Neural crest cell (in vitro differentiated cells): Measurements from ENCODE around the gene SMG6. TPM values are rescaled to one million over a fixed set of nuclear protein-coding genes. Genes with fewer than 3 reads are reported as not detected.

Experiments
- DNase-seq: peaks from one replicate; pipeline ENCODE4 v3.0.0; 2021; ENCODE audit warnings: low read depth, mixed read lengths, low spot score
- H3K27ac Mint-ChIP-seq: one replicate; pipeline ENCODE4 v1.8.0; 2021; ENCODE audit warnings: mild to moderate bottlenecking, mixed read lengths; ENCODE audit not compliant: unreplicated experiment
- H3K27me3 Mint-ChIP-seq: 2 replicates; pipeline ENCODE4 v1.8.0; 2021; ENCODE audit warnings: low read depth, mild to moderate bottlenecking, mixed read lengths
- H3K36me3 Mint-ChIP-seq: 2 replicates; pipeline ENCODE4 v1.8.0; 2021; ENCODE audit warnings: low read depth, mild to moderate bottlenecking, mixed read lengths
- H3K4me1 Mint-ChIP-seq: 2 replicates; pipeline ENCODE4 v1.8.0; 2021; ENCODE audit warnings: mixed read lengths
- H3K4me3 Mint-ChIP-seq: one replicate; pipeline ENCODE4 v1.8.0; 2021; ENCODE audit warnings: mild to moderate bottlenecking, mixed read lengths
- H3K9me3 Mint-ChIP-seq: 2 replicates; pipeline ENCODE4 v1.8.0; 2021; ENCODE audit warnings: mixed read lengths
- CTCF ChIP-seq: fragments of 200-600 bp; sonication (generic); conservative IDR thresholded peaks from 2 replicates; pipeline ENCODE4 v1.5.0; 2021; ENCODE audit warnings: antibody characterized with exemption, mild to moderate bottlenecking
- total RNA-seq: library from RNA; stranded (reverse); gene quantifications from 2 replicates; pipeline ENCODE4 v1.2.1, GENCODE V29; 2021

The SMG6 gene
- total RNA-seq, 1 donor from 2014 or later: 57.2 TPM

- DNase-seq: no peak
- H3K4me3 Mint-ChIP-seq: no peak overlapping the region
- H3K9me3 Mint-ChIP-seq: no peaks in the 10 kb centered on the region
- no peaks in the 10 kb centered on the region for H3K27me3 Mint-ChIP-seq
- peaks cover 18% of the 10 kb centered on the region for H3K36me3 Mint-ChIP-seq
- H3K4me1 Mint-ChIP-seq: no peaks in the 10 kb centered on the region
- H3K27ac Mint-ChIP-seq: no peak overlapping the region
- no peak for TF ChIP-seq CTCF
These were observed 152.1 kb downstream of the SMG6 start for GRCh38 chr17:2151358-2152033.

GRCh38 chr17:2150806-2151205, 152.8 kb downstream of the SMG6 start:
- H3K4me3 Mint-ChIP-seq: no peak overlapping the region
- no peak overlapping the region for H3K27ac Mint-ChIP-seq
- H3K4me1 Mint-ChIP-seq: no peaks in the 10 kb centered on the region
- H3K36me3 Mint-ChIP-seq: peaks cover 18% of the 10 kb centered on the region
- DNase-seq: no peak
- TF ChIP-seq CTCF: no peak
- H3K9me3 Mint-ChIP-seq: no peaks in the 10 kb centered on the region
- H3K27me3 Mint-ChIP-seq: no peaks in the 10 kb centered on the region

DNA sequence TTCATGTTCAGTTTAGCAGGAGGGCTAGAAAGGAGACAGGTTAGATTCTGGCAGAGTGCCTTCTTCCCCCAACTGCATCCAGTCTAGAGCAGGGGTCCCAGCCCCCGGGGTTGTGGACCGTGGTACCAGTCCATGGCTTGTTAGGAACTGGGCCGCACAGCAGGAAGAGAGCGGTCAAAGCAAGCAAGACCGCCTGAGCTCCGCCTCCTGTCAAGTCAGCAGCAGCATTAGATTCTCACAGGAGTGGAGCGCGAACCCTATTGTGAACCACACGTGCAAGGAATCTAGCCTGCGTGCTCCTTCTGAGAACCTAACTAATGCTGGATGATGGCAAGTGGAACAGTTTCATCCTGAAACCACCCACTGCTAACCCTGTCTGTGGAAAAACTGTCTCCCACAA, 153.7 kb downstream of the SMG6 start:
- H3K27me3 Mint-ChIP-seq: no peaks in the 10 kb centered on the region
- DNase-seq: no peak
- H3K27ac Mint-ChIP-seq: no peak overlapping the region
- no peaks in the 10 kb centered on the region for H3K4me1 Mint-ChIP-seq
- no peaks in the 10 kb centered on the region for H3K9me3 Mint-ChIP-seq
- no peak overlapping the region for H3K4me3 Mint-ChIP-seq
- no peak for TF ChIP-seq CTCF
- H3K36me3 Mint-ChIP-seq: peaks cover 18% of the 10 kb centered on the region

GRCh38 chr17:2146132-2146871, 157.3 kb downstream of the SMG6 start:
- Mint-ChIP-seq H3K27ac (no peak overlapping the region), H3K27me3 (no peaks in the 10 kb centered on the region), H3K4me3 (no peak overlapping the region), H3K4me1 (no peaks in the 10 kb centered on the region), H3K36me3 (peaks cover 7% of the 10 kb centered on the region), H3K9me3 (no peaks in the 10 kb centered on the region)
- DNase-seq: no peak
- TF ChIP-seq CTCF: no peak

GRCh38 chr17:2144701-2145100, 158.9 kb downstream of the SMG6 start:
- no peak for TF ChIP-seq CTCF
- Mint-ChIP-seq H3K27me3 (no peaks in the 10 kb centered on the region), H3K4me1 (no peaks in the 10 kb centered on the region), H3K27ac (no peak overlapping the region), H3K36me3 (peaks cover 4% of the 10 kb centered on the region), H3K9me3 (no peaks in the 10 kb centered on the region), H3K4me3 (no peak overlapping the region)
- no peak for DNase-seq
